ENCODE results near the gene ENKUR. TPM values are rescaled to one million over a fixed set of nuclear protein-coding genes. Genes with fewer than 3 reads are reported as not detected.
"Not testable (repeated sequence)": the region's sequence is repeated elsewhere in the genome, so short reads cannot be mapped to it uniquely, and the experiment has no call there.

Gene ENKUR
- total RNA-seq, 2 donors from 2014 or later = 0.08 TPM; not detected in 1

- H3K9me3 Mint-ChIP-seq = no peaks in the 10 kb centered on the region
- ATAC-seq (no peak), DNase-seq (ENCODE audit: low spot score in 2 of 2) (no peak)
- H3K36me3 Mint-ChIP-seq = no peaks in the 10 kb centered on the region
- H3K27ac Mint-ChIP-seq = no peak overlapping the region
Measured at GRCh38 chr10:24963521-24964041, 52.4 kb downstream of the ENKUR start.

DNA sequence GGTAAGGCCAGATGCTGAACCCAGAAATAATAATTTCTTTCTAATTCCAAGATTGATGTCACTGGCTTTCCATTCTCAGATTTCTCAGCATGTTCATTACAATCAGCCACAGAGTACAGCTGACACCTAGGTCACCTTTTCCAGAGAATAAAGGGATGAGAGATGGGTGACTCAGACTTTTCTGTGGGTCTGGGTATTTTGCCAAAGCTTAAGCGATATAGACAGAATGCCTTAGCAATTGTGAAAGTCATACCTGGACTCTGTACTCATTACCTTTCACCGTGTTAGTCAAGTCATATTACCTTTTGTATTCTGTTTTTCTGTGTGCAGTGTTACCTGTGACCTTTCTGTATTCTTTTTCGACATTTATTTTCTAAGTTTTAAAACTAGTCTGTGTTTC is 53.0 kb downstream of the ENKUR start:
- ATAC-seq (peak; percentile 94 to 95), DNase-seq (ENCODE audit: low spot score in 2 of 2) (no peak)
- no peaks in the 10 kb centered on the region for H3K9me3 Mint-ChIP-seq
- no peak overlapping the region for H3K27ac Mint-ChIP-seq
- no peaks in the 10 kb centered on the region for H3K36me3 Mint-ChIP-seq

GRCh38 chr10:24961582-24961981 is 54.4 kb downstream of the ENKUR start:
- no peak for DNase-seq (ENCODE audit: low spot score in 2 of 2)
- Mint-ChIP-seq H3K9me3 (no peaks in the 10 kb centered on the region), H3K36me3 (no peaks in the 10 kb centered on the region)

DNA sequence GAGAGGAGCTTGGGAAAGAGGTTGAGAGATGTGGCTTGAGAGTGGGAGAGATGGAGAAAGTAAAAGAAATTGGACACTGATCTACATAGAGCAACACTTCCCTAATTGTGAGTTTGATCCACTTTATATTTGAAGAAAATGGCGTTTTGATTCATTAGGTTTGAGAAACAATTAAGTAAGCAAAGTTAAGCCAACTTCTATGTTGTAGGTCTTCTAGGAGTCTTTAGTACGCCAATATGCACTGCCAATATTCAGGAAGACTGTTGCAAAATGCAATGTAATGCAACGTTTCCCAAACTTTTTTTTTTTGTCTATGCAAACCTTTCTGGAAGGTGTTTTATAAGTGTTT is 56.6 kb downstream of the ENKUR start:
- no peak for ATAC-seq
- DNase-seq (ENCODE audit: low spot score in 2 of 2) = no peak
- no peaks in the 10 kb centered on the region for H3K9me3 Mint-ChIP-seq
- H3K36me3 Mint-ChIP-seq = no peaks in the 10 kb centered on the region
- no peak overlapping the region for H3K27ac Mint-ChIP-seq

More at GRCh38 chr10:24961582-24961981, 54.4 kb downstream of the ENKUR start:
- no peak for ATAC-seq
- no peak overlapping the region for H3K27ac Mint-ChIP-seq

GRCh38 chr10:24958721-24959381 is 57.1 kb downstream of the ENKUR start:
- Mint-ChIP-seq H3K9me3 (no peaks in the 10 kb centered on the region), H3K36me3 (no peaks in the 10 kb centered on the region), H3K27ac (no peak overlapping the region)
- no peak for DNase-seq (ENCODE audit: low spot score in 2 of 2)
- no peak for ATAC-seq

- Mint-ChIP-seq H3K27ac (no peak overlapping the region), H3K9me3 (no peaks in the 10 kb centered on the region), H3K36me3 (no peaks in the 10 kb centered on the region)
- ATAC-seq (no peak), DNase-seq (ENCODE audit: low spot score in 2 of 2) (no peak)
Measured at GRCh38 chr10:24958091-24958720, 57.8 kb downstream of the ENKUR start.

DNA sequence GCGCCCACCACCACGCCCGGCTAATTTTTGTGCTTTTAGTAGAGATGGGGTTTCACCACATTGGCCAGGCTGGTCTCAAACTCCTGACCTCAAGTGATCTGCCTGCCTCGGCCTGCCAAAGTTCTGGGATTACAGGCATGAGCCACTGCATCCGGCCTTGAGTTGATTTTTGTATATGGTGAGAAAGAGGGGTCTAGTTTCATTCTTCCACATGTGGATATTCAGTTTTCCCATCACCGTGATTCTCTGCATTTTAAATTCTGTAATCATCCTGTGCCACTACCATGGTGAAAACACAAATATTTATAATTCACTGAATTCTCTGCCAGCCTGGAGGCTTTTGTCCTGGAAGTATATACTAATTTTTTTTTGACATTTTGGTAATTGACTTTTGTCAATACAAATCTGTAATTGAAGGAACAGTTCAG is 58.3 kb downstream of the ENKUR start:
- DNase-seq (ENCODE audit: low spot score in 2 of 2); H3K27ac Mint-ChIP-seq; ATAC-seq; H3K36me3 Mint-ChIP-seq; H3K9me3 Mint-ChIP-seq: not testable (repeated sequence)

DNA sequence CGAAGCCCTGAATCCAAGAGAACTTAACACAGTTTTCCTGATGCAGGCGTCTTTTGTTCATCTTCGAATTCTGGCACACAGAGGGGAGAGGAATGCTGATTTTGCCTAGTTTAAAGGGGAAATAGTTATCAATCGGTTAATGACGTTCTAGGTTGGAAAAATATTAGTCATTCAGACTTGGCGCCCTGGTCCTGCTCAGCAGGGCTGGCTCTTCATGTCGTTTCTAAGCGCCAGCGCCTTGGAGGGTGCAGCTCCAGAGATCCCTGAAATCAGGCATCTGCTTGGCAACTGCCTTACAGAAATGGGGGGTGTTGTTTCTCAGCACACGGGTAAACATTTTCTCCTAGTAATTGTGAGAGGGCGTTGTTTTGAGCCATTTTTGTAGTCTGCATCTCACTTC is 62.3 kb downstream of the ENKUR start:
- Mint-ChIP-seq H3K27ac (peak overlapping the region in 1 of 2 donors; percentile 27), H3K9me3 (peaks cover 0 to 4% of the 10 kb centered on the region in 2 donors), H3K36me3 (no peaks in the 10 kb centered on the region)
- no peak for DNase-seq (ENCODE audit: low spot score in 2 of 2)
- ATAC-seq = no peak

DNA sequence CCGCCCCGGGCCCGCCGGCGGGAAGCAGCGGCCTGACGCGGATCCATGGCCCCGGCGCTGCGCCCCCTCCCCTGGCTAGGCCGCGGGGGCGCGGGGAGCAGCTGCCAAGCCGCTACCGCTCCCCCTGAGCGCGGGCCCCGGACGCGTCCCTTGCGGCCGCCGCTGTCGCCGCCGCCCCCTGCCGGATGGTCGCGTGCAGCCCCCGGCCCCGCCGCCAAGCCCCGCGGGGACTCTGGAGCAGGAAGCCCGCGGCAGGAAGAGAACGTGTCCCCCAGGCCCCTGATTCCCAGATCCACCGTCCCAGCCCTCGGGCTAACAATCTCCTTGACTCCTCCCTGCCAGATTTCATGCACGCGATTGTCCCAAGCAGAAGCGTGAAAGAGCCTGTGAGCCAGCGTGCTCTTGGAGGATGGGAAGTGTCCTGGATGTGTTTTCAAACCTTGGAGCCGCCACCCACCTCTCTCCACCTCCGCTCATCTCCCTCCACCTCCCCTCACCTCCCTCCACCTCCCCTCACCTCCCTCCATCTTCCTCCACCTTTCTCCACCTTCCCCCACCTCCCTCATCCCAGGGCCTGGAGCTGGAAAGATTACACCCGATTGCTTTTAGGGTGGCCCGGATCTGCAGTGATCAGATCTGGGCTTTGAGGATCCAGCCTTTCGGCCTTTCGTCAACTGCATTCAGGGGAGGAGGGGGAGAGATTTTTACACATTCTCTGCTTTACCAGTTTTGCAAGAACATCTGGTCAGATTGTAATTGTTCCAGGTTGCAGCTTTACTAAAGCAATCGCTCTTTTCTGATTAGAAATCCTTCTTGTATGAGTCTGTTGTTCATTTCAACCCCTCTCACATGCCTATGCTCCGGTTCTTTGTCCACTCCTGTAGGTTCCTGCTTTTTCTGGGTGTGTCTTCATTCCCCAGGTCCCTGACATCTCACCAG is 63.0 kb downstream of the ENKUR start:
- DNase-seq (ENCODE audit: low spot score in 2 of 2) (peak in 1 of 2 donors; percentile 52), ATAC-seq (peak; percentile 72 to 79)
- peaks cover 0 to 4% of the 10 kb centered on the region in 2 donors for H3K9me3 Mint-ChIP-seq
- peak overlapping the region; percentile 27 to 73 for H3K27ac Mint-ChIP-seq
- no peaks in the 10 kb centered on the region for H3K36me3 Mint-ChIP-seq

DNA sequence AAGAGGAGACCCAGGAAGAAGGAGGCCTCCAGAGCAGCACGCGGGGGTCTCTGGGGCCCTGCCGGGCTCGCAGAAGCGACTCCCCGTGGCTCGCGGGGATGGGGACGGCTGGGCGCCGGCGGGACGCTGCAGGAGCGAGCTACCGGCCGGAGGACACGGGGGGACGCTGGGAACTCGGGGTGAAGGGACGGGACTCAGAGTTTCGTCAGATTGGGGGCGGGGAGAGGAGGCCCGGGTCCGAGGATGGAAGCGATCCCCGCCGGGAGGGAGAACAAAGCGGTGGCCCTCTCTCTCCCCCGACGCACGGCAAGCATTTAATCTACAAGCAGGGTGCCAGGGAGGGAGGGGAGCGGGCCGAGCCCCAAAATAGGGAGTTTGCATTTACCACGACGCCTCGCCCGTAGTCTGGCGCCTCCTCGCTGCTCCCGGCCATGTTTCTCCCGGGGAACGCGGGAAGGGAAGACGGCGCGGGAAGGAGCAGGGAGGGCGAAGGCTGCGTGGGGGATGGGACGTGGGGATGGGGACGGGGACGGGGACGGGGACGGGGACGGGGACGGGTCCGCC is 63.7 kb downstream of the ENKUR start, which contains the start of gene PRTFDC1:
Gene PRTFDC1, minus strand, starts transcription at position 464 of the 564 bp plus-strand sequence. Its CDS starts 31 bp downstream, at position 433.
- DNase-seq (ENCODE audit: low spot score in 2 of 2) = peak in 1 of 2 donors; percentile 10
- Mint-ChIP-seq H3K36me3 (no peaks in the 10 kb centered on the region), H3K9me3 (peaks cover 0 to 4% of the 10 kb centered on the region in 2 donors), H3K27ac (peak within 1 kb of the TSS; percentile 27 to 73)
- ATAC-seq = peak; percentile 16 to 54

DNA sequence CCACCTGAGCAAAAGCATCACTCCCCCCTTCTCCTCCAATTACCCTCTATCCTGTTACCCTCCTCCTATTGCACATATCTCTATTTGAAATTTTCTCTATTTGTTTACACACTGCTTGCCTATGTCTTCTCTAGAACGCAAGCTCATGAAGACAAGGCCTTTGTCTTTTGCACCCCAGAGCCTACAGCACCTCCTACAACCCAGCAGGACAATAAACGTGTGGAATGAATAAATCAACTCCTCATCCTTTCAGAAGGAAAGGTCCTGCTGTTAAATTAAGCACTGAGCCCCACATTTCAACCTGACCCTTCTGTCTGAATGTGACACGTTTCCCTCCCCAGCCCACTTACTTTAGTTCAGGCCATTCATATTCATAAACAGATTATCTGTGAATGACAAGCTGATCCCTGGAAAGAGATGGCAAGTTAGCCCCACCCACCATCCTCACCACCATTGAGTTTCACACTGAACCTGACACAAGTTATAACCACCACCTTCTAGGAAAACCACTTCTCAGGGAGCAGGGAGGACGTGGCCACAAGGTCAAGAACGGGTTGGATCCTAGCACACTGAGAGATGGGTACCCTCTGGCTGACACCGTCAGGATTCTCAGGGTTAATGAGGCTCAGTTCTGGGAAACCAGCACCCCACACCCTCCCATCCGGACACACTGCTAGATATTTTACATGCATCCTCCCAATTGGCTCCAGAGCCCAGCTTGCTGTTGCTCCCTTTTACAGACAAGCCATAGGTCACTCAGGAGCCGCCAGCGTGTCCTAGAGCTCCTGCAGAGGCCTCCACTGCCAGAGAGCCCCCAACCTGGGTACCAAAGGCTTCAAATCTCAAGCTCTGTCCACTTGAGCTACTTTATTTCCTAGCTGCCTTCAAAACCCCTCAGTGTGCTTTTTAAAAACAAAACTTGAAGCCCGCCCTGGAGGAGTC is 64.5 kb downstream of the ENKUR start:
- H3K36me3 Mint-ChIP-seq = no peaks in the 10 kb centered on the region
- ATAC-seq = peak; percentile 12 to 23
- H3K27ac Mint-ChIP-seq = peak overlapping the region; percentile 11 to 27
- DNase-seq (ENCODE audit: low spot score in 2 of 2) = no peak
- peaks cover 0 to 4% of the 10 kb centered on the region in 2 donors for H3K9me3 Mint-ChIP-seq

DNA sequence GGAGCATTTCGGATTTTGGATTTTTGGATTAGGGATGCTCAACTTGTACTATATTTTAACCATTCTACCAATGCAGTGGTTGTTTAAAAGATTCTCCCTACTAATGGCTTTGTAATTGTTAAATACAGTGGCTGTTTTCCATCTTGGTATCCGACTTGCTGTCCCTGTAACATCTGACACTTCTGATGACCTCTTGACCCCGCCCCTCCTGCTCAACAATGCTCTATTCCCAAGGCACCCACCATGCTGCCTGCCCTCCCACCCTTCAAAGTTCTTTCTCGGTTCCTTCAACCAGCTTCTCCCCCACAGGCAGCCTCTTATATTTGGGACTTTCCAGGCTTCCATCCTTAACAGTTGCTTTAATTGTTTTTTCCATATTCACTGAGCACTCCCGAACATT is 65.5 kb downstream of the ENKUR start:
- Mint-ChIP-seq H3K9me3 (peaks cover 0 to 4% of the 10 kb centered on the region in 2 donors), H3K36me3 (no peaks in the 10 kb centered on the region), H3K27ac (no peak overlapping the region)
- ATAC-seq (no peak), DNase-seq (ENCODE audit: low spot score in 2 of 2) (no peak)

DNA sequence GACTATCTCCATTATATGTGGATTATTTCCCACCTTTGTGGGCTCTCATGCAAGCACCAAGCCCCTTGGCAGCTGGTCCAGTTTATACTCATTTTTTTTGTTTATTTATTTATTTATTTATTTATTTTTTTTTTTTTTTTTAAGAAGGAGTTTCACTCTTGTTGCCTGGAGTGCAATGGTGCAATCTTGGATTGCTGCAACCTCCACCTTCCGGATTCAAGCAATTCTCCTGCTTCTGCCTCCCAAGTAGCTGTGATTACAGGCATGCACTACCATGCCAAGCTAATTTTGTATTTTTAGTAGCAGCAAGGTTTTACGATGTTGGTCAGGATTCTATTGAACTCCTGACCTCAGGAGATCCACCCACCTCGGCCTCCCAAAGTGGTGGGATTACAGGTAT is 66.3 kb downstream of the ENKUR start:
- H3K9me3 Mint-ChIP-seq = peaks cover 0 to 4% of the 10 kb centered on the region in 2 donors
- ATAC-seq (no peak), DNase-seq (ENCODE audit: low spot score in 2 of 2) (no peak)
- H3K27ac Mint-ChIP-seq = no peak overlapping the region
- no peaks in the 10 kb centered on the region for H3K36me3 Mint-ChIP-seq

- peak; percentile 52 to 94 for ATAC-seq
- H3K9me3 Mint-ChIP-seq = peaks cover 0 to 4% of the 10 kb centered on the region in 2 donors
- H3K27ac Mint-ChIP-seq = no peak overlapping the region
- no peaks in the 10 kb centered on the region for H3K36me3 Mint-ChIP-seq
- no peak for DNase-seq (ENCODE audit: low spot score in 2 of 2)
Measured at GRCh38 chr10:24947304-24948097, 68.5 kb downstream of the ENKUR start.
